H1 (cell line): Measurements from ENCODE around the gene SH3PXD2B. TPM values are rescaled to one million over a fixed set of nuclear protein-coding genes. Genes with fewer than 3 reads are reported as not detected.

Experiments
- CTCF ChIA-PET: fragments of 300-600 bp; sonication (Branson Sonifier 250); formaldehyde crosslinking; loops from one replicate; lab custom pipeline; 2021; ENCODE audit not compliant: partially characterized antibody; lab: Charles Lee
- POLR2A ChIA-PET: fragments of 300-600 bp; sonication (Branson Sonifier 250); formaldehyde crosslinking; loops from one replicate; lab custom pipeline; 2021; ENCODE audit warnings: inconsistent platforms; ENCODE audit not compliant: partially characterized antibody; lab: Charles Lee
- DNase-seq, 2 experiments: peaks; one replicate each; pipeline versions ENCODE4 v3.0.0 to v3.0.0-alpha.2; 2010 to 2022; ENCODE audit warnings: low spot score in 2 of 2, low read depth in 1 of 2, mixed read lengths in 1 of 2
- FAIRE-seq: peaks from 2 replicates; lab custom pipeline; 2011; peaks lifted over from hg19 to GRCh38; lab: Jason Lieb, UNC
- H2AFZ ChIP-seq: 2 replicates; pipeline ENCODE4 v1.8.1; 2012; ENCODE audit warnings: low read length, inconsistent platforms
- H2AK5ac ChIP-seq: 2 replicates; pipeline ENCODE4 v1.6.1; 2013; ENCODE audit warnings: low read depth, low read length
- H2BK120ac ChIP-seq: replicated peaks from 2 replicates; pipeline ENCODE3; 2013; ENCODE audit warnings: low read depth, low read length, inconsistent platforms
- H2BK12ac ChIP-seq: 2 replicates; pipeline ENCODE4 v1.6.1; 2013; ENCODE audit warnings: low read depth, low read length
- H2BK15ac ChIP-seq: 2 replicates; pipeline ENCODE4 v1.6.1; 2013; ENCODE audit warnings: low read length
- H2BK20ac ChIP-seq: 2 replicates; pipeline ENCODE4 v1.6.1; 2013; ENCODE audit warnings: low read length
- H2BK5ac ChIP-seq: 2 replicates; pipeline ENCODE4 v1.6.1; 2013; ENCODE audit warnings: low read depth, low read length
- H3K14ac ChIP-seq: 2 replicates; pipeline ENCODE4 v1.6.1; 2013; ENCODE audit warnings: inconsistent platforms; ENCODE audit not compliant: insufficient read length
- H3K18ac ChIP-seq: 2 replicates; pipeline ENCODE4 v1.6.1; 2013; ENCODE audit warnings: low read length; ENCODE audit errors: extremely low read depth
- H3K23ac ChIP-seq: 2 replicates; pipeline ENCODE4 v1.6.1; 2013; ENCODE audit warnings: inconsistent platforms; ENCODE audit not compliant: insufficient read length
- H3K23me2 ChIP-seq: 2 replicates; pipeline ENCODE4 v1.6.1; 2013; ENCODE audit warnings: low read depth, low read length
- H3K27ac ChIP-seq: 2 replicates; pipeline ENCODE4 v1.6.1; 2011; ENCODE audit warnings: low read depth, low read length, inconsistent platforms
- H3K27me3 ChIP-seq, 4 experiments: replicated peaks in 1 of 4; 1 replicate in 1 of 4; 2 replicates in 3 of 4; pipeline versions ENCODE4 v1.6.1 to v1.8.1; 2011 to 2013; ENCODE audit warnings: low read length in 3 of 4, mild to moderate bottlenecking in 3 of 4, inconsistent platforms in 2 of 4, mixed read lengths in 2 of 4, moderate library complexity in 1 of 4; ENCODE audit not compliant: control insufficient read depth in 3 of 4, insufficient read depth in 3 of 4; ENCODE audit errors: extremely low read depth in 1 of 4
- H3K36me3 ChIP-seq, 4 experiments: 2 replicates each; pipeline versions ENCODE4 v1.6.1 to v1.8.1; 2011 to 2013; ENCODE audit warnings: mild to moderate bottlenecking in 4 of 4, low read length in 3 of 4, moderate library complexity in 2 of 4, control low read depth in 1 of 4, inconsistent platforms in 1 of 4; ENCODE audit not compliant: insufficient read depth in 4 of 4, control insufficient read depth in 2 of 4
- H3K4ac ChIP-seq: replicated peaks from 2 replicates; pipeline ENCODE3; 2013; ENCODE audit warnings: low read length, low read depth, mixed read lengths, inconsistent platforms; ENCODE audit not compliant: insufficient read length
- H3K4me1 ChIP-seq, 4 experiments: replicated peaks in 1 of 4; 1 replicate in 1 of 4; 2 replicates in 3 of 4; pipeline versions ENCODE4 v1.6.1 to v1.8.1; 2011 to 2013; ENCODE audit warnings: low read length in 3 of 4, inconsistent platforms in 2 of 4, mixed read lengths in 1 of 4; ENCODE audit not compliant: insufficient read depth in 4 of 4, control insufficient read depth in 3 of 4
- H3K4me2 ChIP-seq, 2 experiments: 2 replicates each; pipeline versions ENCODE4 v1.6.1 to v1.8.1; 2011 to 2013; ENCODE audit warnings: low read depth in 2 of 2, low read length in 2 of 2, control low read depth in 1 of 2, inconsistent platforms in 1 of 2, mild to moderate bottlenecking in 1 of 2; ENCODE audit not compliant: insufficient read depth in 1 of 2
- H3K4me3 ChIP-seq, 4 experiments: fragments of 200-600, 300-600 bp in 1 of 4; sonication (generic), shearing (Covaris generic), sonication (Bioruptor Twin) in 1 of 4; 2 replicates each; pipeline versions ENCODE4 v1.5.1 to v1.8.1; 2011 to 2016; ENCODE audit warnings: low read length in 4 of 4, low read depth in 3 of 4, control low read depth in 2 of 4, inconsistent platforms in 2 of 4, mild to moderate bottlenecking in 2 of 4, mixed read lengths in 1 of 4, moderate library complexity in 1 of 4; ENCODE audit not compliant: insufficient read depth in 2 of 4; ENCODE audit errors: extremely low read depth in 1 of 4
- H3K56ac ChIP-seq: replicated peaks from 2 replicates; pipeline ENCODE3; 2013; ENCODE audit warnings: low read depth, mild to moderate bottlenecking, mixed read lengths, low read length, inconsistent platforms; ENCODE audit not compliant: insufficient read length
- H3K79me1 ChIP-seq: 2 replicates; pipeline ENCODE4 v1.6.1; 2013; ENCODE audit warnings: low read depth, low read length, control low read depth
- H3K79me2 ChIP-seq, 2 experiments: 2 replicates each; pipeline versions ENCODE4 v1.6.1 to v1.8.1; 2012 to 2013; ENCODE audit warnings: low read length in 2 of 2, mild to moderate bottlenecking in 2 of 2, inconsistent platforms in 1 of 2; ENCODE audit not compliant: insufficient read depth in 2 of 2, control insufficient read depth in 1 of 2
- H3K9ac ChIP-seq, 4 experiments: replicated peaks in 1 of 4; 1 replicate in 1 of 4; 2 replicates in 3 of 4; pipeline versions ENCODE4 v1.6.1 to v1.8.1; 2011 to 2013; ENCODE audit warnings: low read depth in 3 of 4, low read length in 3 of 4, control low read depth in 2 of 4, mild to moderate bottlenecking in 2 of 4, moderate library complexity in 2 of 4, inconsistent platforms in 1 of 4; ENCODE audit errors: extremely low read depth in 1 of 4
- H3K9me3 ChIP-seq, 2 experiments: 2 replicates each; pipeline versions ENCODE4 v1.6.1 to v1.8.1; 2012 to 2013; ENCODE audit warnings: mild to moderate bottlenecking in 2 of 2, moderate library complexity in 2 of 2, control low read depth in 1 of 2, inconsistent platforms in 1 of 2, low read depth in 1 of 2, low read length in 1 of 2, mixed read lengths in 1 of 2; ENCODE audit not compliant: insufficient read depth in 2 of 2
- H4K20me1 ChIP-seq, 2 experiments: replicated peaks in 1 of 2; 2 replicates each; pipeline versions ENCODE3 to v1.8.1; 2011 to 2013; ENCODE audit warnings: inconsistent platforms in 2 of 2, low read length in 2 of 2, mild to moderate bottlenecking in 1 of 2; ENCODE audit not compliant: insufficient read depth in 2 of 2, control insufficient read depth in 1 of 2
- H4K5ac ChIP-seq: 2 replicates; pipeline ENCODE4 v1.6.1; 2013; ENCODE audit warnings: low read length, low read depth, mixed read lengths, inconsistent platforms; ENCODE audit not compliant: insufficient read length
- H4K8ac ChIP-seq: 2 replicates; pipeline ENCODE4 v1.8.0; 2013; ENCODE audit warnings: mild to moderate bottlenecking, moderate library complexity, low read length, inconsistent platforms; ENCODE audit not compliant: insufficient read depth; ENCODE audit errors: extremely low read depth
- H4K91ac ChIP-seq: replicated peaks from 2 replicates; pipeline ENCODE3; 2013; ENCODE audit warnings: low read length, mixed read lengths, inconsistent platforms; ENCODE audit not compliant: insufficient read length
- BCL11A ChIP-seq, 2 experiments: IDR thresholded peaks; one replicate each; pipeline ENCODE4 v1.6.1; 2011; ENCODE audit warnings: low read depth in 2 of 2, low read length in 2 of 2, mild to moderate bottlenecking in 2 of 2
- SUZ12 ChIP-seq: fragments of 200-600 bp; sonication (generic); IDR thresholded peaks from 2 replicates; pipeline ENCODE4 v1.6.1; 2012; ENCODE audit warnings: mild to moderate bottlenecking, inconsistent platforms, low read length, moderate library complexity, mixed read lengths
- WGBS, 2 experiments: shearing (Covaris generic) in 1 of 2; methylation state at CpG; one replicate each; pipeline versions ENCODE4 v1.1.6 to v1.1.7; 2013 to 2015; ENCODE audit warnings: low lambda C conversion rate in 2 of 2, mixed read lengths in 2 of 2, inconsistent platforms in 1 of 2, low coverage in 1 of 2, missing lambda C conversion rate in 1 of 2; ENCODE audit not compliant: insufficient replicate concordance in 2 of 2, insufficient coverage in 1 of 2, insufficient read length in 1 of 2; ENCODE audit errors: extremely low coverage in 1 of 2, missing lambda C conversion rate in 1 of 2; 5-methylcytosine and 5-hydroxymethylcytosine counted together
- polyA plus RNA-seq, 7 experiments: library from polyadenylated mRNA; depleted of rRNA in 3 of 7; stranded (reverse) in 5 of 7; unstranded in 2 of 7; fragments of >200 nt in 5 of 7; fragments of 200-250 nt in 2 of 7; gene quantifications; 1 replicate in 5 of 7; 2 replicates in 1 of 7; 4 replicates in 1 of 7; pipeline versions ENCODE4 v1.2.1 to v1.2.3, GENCODE V29; 2011 to 2013; ENCODE audit warnings: missing spikeins in 2 of 7, mixed read lengths in 2 of 7
- total RNA-seq: library from RNA; stranded (reverse); fragmentation: NEBNext Ultra II Directional; extraction: Animal tissue kit (Norgen Biotek cat#: 25700); gene quantifications from 2 replicates; pipeline ENCODE4 v1.2.1, GENCODE V29; 2021
- TF ChIP-seq, protein P1 (sequence below): IDR thresholded peaks from 2 replicates; pipeline ENCODE4 v1.6.1; 2012; ENCODE audit warnings: inconsistent platforms

Gene SH3PXD2B
- total and polyA plus RNA-seq, 2 of the 8 experiments (the other 6 are each of a cell fraction or from before 2014, with no cell fraction given) = 32.9 to 72.9 TPM

DNA sequence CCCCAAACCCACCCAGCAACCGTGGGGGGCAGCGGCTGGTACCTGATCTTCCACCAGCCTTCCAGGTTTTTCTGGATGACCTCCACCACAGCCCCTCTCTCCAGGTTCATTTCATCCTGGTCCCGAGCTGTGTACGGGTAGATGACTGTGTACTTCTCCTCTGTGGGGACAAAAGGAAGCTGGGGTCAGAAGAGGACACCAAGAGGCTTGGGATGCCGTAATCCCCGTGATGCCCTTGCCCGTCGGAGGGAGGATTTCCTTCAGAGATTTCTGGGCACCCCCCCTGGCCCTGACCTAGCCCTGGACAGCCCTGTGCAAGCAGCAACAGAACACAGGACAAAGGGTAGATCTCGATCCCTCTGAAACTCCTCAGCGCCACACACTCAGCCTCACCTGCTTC lies 100.5 kb downstream of the SH3PXD2B start:
- Histone ChIP-seq H4K5ac (no peak overlapping the region), H3K27me3 (no peaks in the 10 kb centered on the region), H2BK15ac (no peak overlapping the region), H2BK20ac (no peak overlapping the region), H3K4me3 (no peak overlapping the region), H3K4me1 (no peaks in the 10 kb centered on the region), H3K4me2 (no peak overlapping the region), H4K8ac (no peak overlapping the region), H3K9me3 (no peaks in the 10 kb centered on the region), H4K20me1 (peaks cover 0 to 3% of the 10 kb centered on the region in 2 experiments), H3K36me3 (peaks cover 12 to 57% (median 42%) of the 10 kb centered on the region in 4 experiments), H4K91ac (no peak overlapping the region), H3K23ac (no peak overlapping the region), H3K4ac (no peak overlapping the region), H3K56ac (no peak overlapping the region), H2BK5ac (no peak overlapping the region), H3K79me1 (no peaks in the 10 kb centered on the region), H2BK12ac (no peak overlapping the region), H3K79me2 (no peaks in the 10 kb centered on the region), H3K27ac (no peak overlapping the region), H3K23me2 (no peaks in the 10 kb centered on the region), H2AFZ (no peak overlapping the region), H2AK5ac (no peak overlapping the region), H2BK120ac (no peak overlapping the region), H3K18ac (no peak overlapping the region), H3K9ac (0 out of 7 replicates have a peak overlapping the region, but pooled peaks of 1 of the 4 experiments have one; percentile 28), H3K14ac (no peak overlapping the region)
- TF ChIP-seq SUZ12 (no peak), BCL11A (IDR thresholded peaks at IDR 0.05; ENCODE audit: low read depth in 2 of 2, low read length in 2 of 2) (no peak)
- TF ChIP-seq, protein P1, sequence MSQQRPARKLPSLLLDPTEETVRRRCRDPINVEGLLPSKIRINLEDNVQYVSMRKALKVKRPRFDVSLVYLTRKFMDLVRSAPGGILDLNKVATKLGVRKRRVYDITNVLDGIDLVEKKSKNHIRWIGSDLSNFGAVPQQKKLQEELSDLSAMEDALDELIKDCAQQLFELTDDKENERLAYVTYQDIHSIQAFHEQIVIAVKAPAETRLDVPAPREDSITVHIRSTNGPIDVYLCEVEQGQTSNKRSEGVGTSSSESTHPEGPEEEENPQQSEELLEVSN = no peak
- 89% methylated on average over 10 of the region's 10 CpGs; no CpG with 5 or more reads in 1 of the 2 experiments for WGBS, 2 experiments
- FAIRE-seq = no peak
- no peak for DNase-seq
- POLR2A ChIA-PET = no interaction called here
- CTCF ChIA-PET = interaction anchor here (1.0 kb wide), 1 partner anchor 348 kb away, joined by 3 read pairs; no protein-coding TSS in a partner anchor
